Left ventricle myocardium inferior (tissue), 1 donor: ENCODE measurements around the gene KLHL29. TPM values are rescaled to one million over a fixed set of nuclear protein-coding genes. Genes with fewer than 3 reads are reported as not detected.
A peak's percentile ranks its signal among the peaks of the same experiment; 100 is the strongest.

Experiments
- DNase-seq: peaks from one replicate; pipeline ENCODE4 v3.0.0-alpha.2; 2020
- H3K27ac ChIP-seq: fragments of 200-600 bp; replicated peaks from 2 replicates; pipeline ENCODE4 v1.8.0; 2021
- H3K27me3 ChIP-seq: fragments of 200-600 bp; 2 replicates; pipeline ENCODE4 v1.8.0; 2021; ENCODE audit warnings: low read depth
- H3K36me3 ChIP-seq: fragments of 200-600 bp; 2 replicates; pipeline ENCODE4 v1.8.0; 2021
- H3K4me1 ChIP-seq: fragments of 200-600 bp; 2 replicates; pipeline ENCODE4 v1.8.0; 2021
- H3K4me3 ChIP-seq: fragments of 200-600 bp; 2 replicates; pipeline ENCODE4 v1.8.0; 2021; ENCODE audit warnings: mild to moderate bottlenecking, moderate library complexity
- H3K9me3 ChIP-seq: fragments of 200-600 bp; replicated peaks from 2 replicates; pipeline ENCODE4 v1.8.0; 2021
- CTCF ChIP-seq: fragments of 200-600 bp; IDR thresholded peaks from 2 replicates; pipeline ENCODE4 v1.8.0; 2021; ENCODE audit warnings: antibody characterized with exemption, mild to moderate bottlenecking, borderline replicate concordance
- intact Hi-C: fragments of 100-400 bp; cut with micrococcal nuclease; formaldehyde crosslinking; loops from one replicate; pipeline ENCODE4 v1.11.0; 2022
- total RNA-seq: library from RNA; stranded (reverse); fragmentation: NEBNext Ultra II Directional; extraction: Animal tissue kit (Norgen Biotek cat#: 25700); gene quantifications from one replicate; pipeline ENCODE4 v1.2.1, GENCODE V29; 2021
- donor health status: DM: no; HTN: yes; CAD: no; lungs with severe emphysema.

KLHL29 gene
- total RNA-seq, 1 donor from 2014 or later: 1.1 TPM

GRCh38 chr2:23497063-23497462 lies 112.1 kb downstream of the KLHL29 start:
- H3K36me3 ChIP-seq: no peaks in the 10 kb centered on the region
- DNase-seq: no peak
- intact Hi-C loops: no loop called here
- peaks cover 21% of the 10 kb centered on the region for H3K27me3 ChIP-seq
- TF ChIP-seq CTCF: no peak
- H3K9me3 ChIP-seq: no peaks in the 10 kb centered on the region
- H3K4me3 ChIP-seq: no peak overlapping the region
- H3K4me1 ChIP-seq: peaks cover 18% of the 10 kb centered on the region
- no peak overlapping the region for H3K27ac ChIP-seq

- H3K27me3 ChIP-seq: peaks cover 20% of the 10 kb centered on the region
- no peaks in the 10 kb centered on the region for H3K36me3 ChIP-seq
- no peaks in the 10 kb centered on the region for H3K9me3 ChIP-seq
- no peak overlapping the region for H3K27ac ChIP-seq
- DNase-seq: no peak
- no peak for TF ChIP-seq CTCF
- peaks cover 22% of the 10 kb centered on the region for H3K4me1 ChIP-seq
- intact Hi-C loops: no loop called here
- H3K4me3 ChIP-seq: no peak overlapping the region
Observed at GRCh38 chr2:23497536-23497935, 112.6 kb downstream of the KLHL29 start.

GRCh38 chr2:23498943-23499342 lies 114.0 kb downstream of the KLHL29 start:
- DNase-seq: no peak
- H3K27me3 ChIP-seq: peaks cover 20% of the 10 kb centered on the region
- peak overlapping the region; percentile 74 for H3K27ac ChIP-seq
- no peaks in the 10 kb centered on the region for H3K9me3 ChIP-seq
- H3K4me3 ChIP-seq: no peak overlapping the region
- H3K36me3 ChIP-seq: no peaks in the 10 kb centered on the region
- H3K4me1 ChIP-seq: peaks cover 31% of the 10 kb centered on the region
- TF ChIP-seq CTCF: no peak
- intact Hi-C loops: no loop called here

- intact Hi-C loops: no loop called here
- Histone ChIP-seq H3K36me3 (no peaks in the 10 kb centered on the region), H3K9me3 (no peaks in the 10 kb centered on the region), H3K27me3 (peaks cover 22% of the 10 kb centered on the region), H3K4me1 (peaks cover 36% of the 10 kb centered on the region), H3K27ac (peak overlapping the region; percentile 74), H3K4me3 (no peak overlapping the region)
- no peak for DNase-seq
- no peak for TF ChIP-seq CTCF
Observed at GRCh38 chr2:23499439-23499838, 114.5 kb downstream of the KLHL29 start.

GRCh38 chr2:23500836-23501235 lies 115.9 kb downstream of the KLHL29 start:
- Histone ChIP-seq H3K4me1 (peaks cover 42% of the 10 kb centered on the region), H3K9me3 (no peaks in the 10 kb centered on the region), H3K36me3 (no peaks in the 10 kb centered on the region), H3K27ac (no peak overlapping the region), H3K4me3 (no peak overlapping the region), H3K27me3 (peaks cover 22% of the 10 kb centered on the region)
- DNase-seq: no peak
- no peak for TF ChIP-seq CTCF
- intact Hi-C loops: no loop called here

- peak overlapping the region; percentile 36 for H3K27ac ChIP-seq
- intact Hi-C loops: no loop called here
- no peak for DNase-seq
Observed at GRCh38 chr2:23502096-23502495, 117.1 kb downstream of the KLHL29 start.

More at GRCh38 chr2:23502096-23502495, 117.1 kb downstream of the KLHL29 start:
- peaks cover 21% of the 10 kb centered on the region for H3K27me3 ChIP-seq
- H3K4me1 ChIP-seq: peaks cover 49% of the 10 kb centered on the region
- H3K9me3 ChIP-seq: no peaks in the 10 kb centered on the region
- TF ChIP-seq CTCF: no peak
- H3K4me3 ChIP-seq: no peak overlapping the region
- H3K36me3 ChIP-seq: no peaks in the 10 kb centered on the region
